ENCODE measurements around the gene ZFAND4. TPM values are rescaled to one million over a fixed set of nuclear protein-coding genes. Genes with fewer than 3 reads are reported as not detected.

The ZFAND4 gene
- total and polyA plus RNA-seq, 10 of the 15 experiments (the other 5 are each of a cell fraction or from before 2014, with no cell fraction given), result 4.7 to 20.8 (median 12.8) TPM

GRCh38 chr10:45649296-45649695 is 23.3 kb downstream of the ZFAND4 start:
- no peak for ATAC-seq
- SMC1A ChIA-PET (ENCODE audit: uncharacterized antibody, unreplicated experiment), result interaction anchor here (1.2 kb wide), 1 partner anchor 10 kb away, joined by 4 read pairs; no protein-coding TSS in a partner anchor
- TF ChIP-seq MEF2A (IDR thresholded peaks at IDR 0.05; ENCODE audit: insufficient read depth, low read depth, low read length) (no peak), POLR2AphosphoS5 (IDR thresholded peaks at IDR 0.05; ENCODE audit: low read length) (no peak), SMC3 (IDR thresholded peaks at IDR 0.05; ENCODE audit: borderline replicate concordance, low read length) (no peak), CBFB (IDR thresholded peaks at IDR 0.05; ENCODE audit: low read depth) (no peak), RAD51 (IDR thresholded peaks at IDR 0.05) (no peak), EGR1 (IDR thresholded peaks at IDR 0.05; ENCODE audit: borderline replicate concordance in 1 of 2, low read depth in 2 of 2, low read length in 2 of 2) (no peak), IRF4 (IDR thresholded peaks at IDR 0.05; ENCODE audit: low read depth, low read length) (no peak), STAT3 (IDR thresholded peaks at IDR 0.05; ENCODE audit: low read depth, low read length) (no peak), ZNF592 (IDR thresholded peaks at IDR 0.05) (no peak), USF1 (IDR thresholded peaks at IDR 0.05; ENCODE audit: borderline replicate concordance, extremely low read length, insufficient read depth, low read depth, low read length) (no peak)
- TF ChIP-seq, protein P1, sequence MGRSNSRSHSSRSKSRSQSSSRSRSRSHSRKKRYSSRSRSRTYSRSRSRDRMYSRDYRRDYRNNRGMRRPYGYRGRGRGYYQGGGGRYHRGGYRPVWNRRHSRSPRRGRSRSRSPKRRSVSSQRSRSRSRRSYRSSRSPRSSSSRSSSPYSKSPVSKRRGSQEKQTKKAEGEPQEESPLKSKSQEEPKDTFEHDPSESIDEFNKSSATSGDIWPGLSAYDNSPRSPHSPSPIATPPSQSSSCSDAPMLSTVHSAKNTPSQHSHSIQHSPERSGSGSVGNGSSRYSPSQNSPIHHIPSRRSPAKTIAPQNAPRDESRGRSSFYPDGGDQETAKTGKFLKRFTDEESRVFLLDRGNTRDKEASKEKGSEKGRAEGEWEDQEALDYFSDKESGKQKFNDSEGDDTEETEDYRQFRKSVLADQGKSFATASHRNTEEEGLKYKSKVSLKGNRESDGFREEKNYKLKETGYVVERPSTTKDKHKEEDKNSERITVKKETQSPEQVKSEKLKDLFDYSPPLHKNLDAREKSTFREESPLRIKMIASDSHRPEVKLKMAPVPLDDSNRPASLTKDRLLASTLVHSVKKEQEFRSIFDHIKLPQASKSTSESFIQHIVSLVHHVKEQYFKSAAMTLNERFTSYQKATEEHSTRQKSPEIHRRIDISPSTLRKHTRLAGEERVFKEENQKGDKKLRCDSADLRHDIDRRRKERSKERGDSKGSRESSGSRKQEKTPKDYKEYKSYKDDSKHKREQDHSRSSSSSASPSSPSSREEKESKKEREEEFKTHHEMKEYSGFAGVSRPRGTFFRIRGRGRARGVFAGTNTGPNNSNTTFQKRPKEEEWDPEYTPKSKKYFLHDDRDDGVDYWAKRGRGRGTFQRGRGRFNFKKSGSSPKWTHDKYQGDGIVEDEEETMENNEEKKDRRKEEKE (IDR thresholded peaks at IDR 0.05), result no peak
- TF ChIP-seq, protein P2, sequence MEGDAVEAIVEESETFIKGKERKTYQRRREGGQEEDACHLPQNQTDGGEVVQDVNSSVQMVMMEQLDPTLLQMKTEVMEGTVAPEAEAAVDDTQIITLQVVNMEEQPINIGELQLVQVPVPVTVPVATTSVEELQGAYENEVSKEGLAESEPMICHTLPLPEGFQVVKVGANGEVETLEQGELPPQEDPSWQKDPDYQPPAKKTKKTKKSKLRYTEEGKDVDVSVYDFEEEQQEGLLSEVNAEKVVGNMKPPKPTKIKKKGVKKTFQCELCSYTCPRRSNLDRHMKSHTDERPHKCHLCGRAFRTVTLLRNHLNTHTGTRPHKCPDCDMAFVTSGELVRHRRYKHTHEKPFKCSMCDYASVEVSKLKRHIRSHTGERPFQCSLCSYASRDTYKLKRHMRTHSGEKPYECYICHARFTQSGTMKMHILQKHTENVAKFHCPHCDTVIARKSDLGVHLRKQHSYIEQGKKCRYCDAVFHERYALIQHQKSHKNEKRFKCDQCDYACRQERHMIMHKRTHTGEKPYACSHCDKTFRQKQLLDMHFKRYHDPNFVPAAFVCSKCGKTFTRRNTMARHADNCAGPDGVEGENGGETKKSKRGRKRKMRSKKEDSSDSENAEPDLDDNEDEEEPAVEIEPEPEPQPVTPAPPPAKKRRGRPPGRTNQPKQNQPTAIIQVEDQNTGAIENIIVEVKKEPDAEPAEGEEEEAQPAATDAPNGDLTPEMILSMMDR (IDR thresholded peaks at IDR 0.05 in 2 of 3, conservative IDR thresholded peaks at IDR 0.05 in 1 of 3; ENCODE audit: control insufficient read depth in 2 of 3, extremely low read depth in 1 of 3, insufficient read depth in 1 of 3, low read depth in 3 of 3, low read length in 3 of 3), result no peak

More at GRCh38 chr10:45649296-45649695, 23.3 kb downstream of the ZFAND4 start:
- Histone ChIP-seq H3K4me2 (ENCODE audit: control insufficient read depth, insufficient read depth) (no peak overlapping the region), H3K27ac (ENCODE audit: control insufficient read depth, insufficient read depth) (no peak overlapping the region), H3K36me3 (ENCODE audit: control insufficient read depth in 2 of 2, insufficient read depth in 2 of 2, low read length in 1 of 2) (peaks cover 0 to 7% of the 10 kb centered on the region in 2 experiments; a peak in 3 of 4 replicates), H3K9ac (ENCODE audit: control insufficient read depth, insufficient read depth, low read length) (no peak overlapping the region), H3K4me3 (no peak overlapping the region), H3K9me3 (replicated peaks; ENCODE audit: control insufficient read depth, insufficient read depth, low read length) (no peaks in the 10 kb centered on the region), H3K4me1 (ENCODE audit: control insufficient read depth, insufficient read depth, low read length) (peaks cover 5% of the 10 kb centered on the region; the same call in 1 of the 2 replicates), H3K27me3 (replicated peaks in 1 of 2; ENCODE audit: control insufficient read depth in 2 of 2, insufficient read depth in 2 of 2, low read length in 1 of 2) (no peaks in the 10 kb centered on the region), H4K20me1 (ENCODE audit: control insufficient read depth, insufficient read depth) (no peaks in the 10 kb centered on the region), H2AFZ (ENCODE audit: control insufficient read depth, low read depth, low read length) (no peak overlapping the region), H3K79me2 (ENCODE audit: control insufficient read depth, insufficient read depth, low read length) (peaks cover 9% of the 10 kb centered on the region)
- ChIA-PET CTCF (interaction anchor here (1.0 kb wide), 1 partner anchor 190 kb away, joined by 5 read pairs; no protein-coding TSS in a partner anchor), POLR2A (no interaction called here), RAD21 (ENCODE audit: unreplicated experiment) (no interaction called here)
- in situ Hi-C loops (cut with MboI), result no loop called here
- intact Hi-C loops (cut with micrococcal nuclease; ENCODE audit: unreplicated experiment), result no loop called here
- DNase-seq (ENCODE audit: low read depth, low spot score) (no peak), FAIRE-seq (no peak)
- no TSS peak for BruUV-seq (replicated peaks)
- 95% methylated on average over 2 of the region's 2 CpGs for WGBS (ENCODE audit: insufficient coverage, insufficient replicate concordance, low lambda C conversion rate, missing lambda C conversion rate)
